Endodermal cell (in vitro differentiated cells): ENCODE data around the gene R3HDM1. TPM values are rescaled to one million over a fixed set of nuclear protein-coding genes. Genes with fewer than 3 reads are reported as not detected.

Source experiments
- DNase-seq: peaks from one replicate; pipeline ENCODE4 v3.0.0-alpha.2; 2017
- H3K27ac ChIP-seq: 2 replicates; pipeline ENCODE4 v1.5.1; 2013; ENCODE audit warnings: mild to moderate bottlenecking, low read depth, low read length, moderate library complexity
- H3K27me3 ChIP-seq: 2 replicates; pipeline ENCODE4 v1.6.1; 2013; ENCODE audit warnings: mild to moderate bottlenecking, low read length, moderate library complexity; ENCODE audit not compliant: insufficient read depth, control insufficient read depth, poor library complexity, severe bottlenecking
- H3K36me3 ChIP-seq: 2 replicates; pipeline ENCODE4 v1.7.0; 2013; ENCODE audit warnings: mild to moderate bottlenecking, low read length, moderate library complexity; ENCODE audit not compliant: control insufficient read depth, insufficient read depth
- H3K4me1 ChIP-seq: one replicate; pipeline ENCODE4 v1.7.0; 2013; ENCODE audit warnings: low read length; ENCODE audit not compliant: control insufficient read depth, insufficient read depth
- H3K4me3 ChIP-seq: 2 replicates; pipeline ENCODE4 v1.5.1; 2013; ENCODE audit warnings: mild to moderate bottlenecking, low read length, moderate library complexity
- H3K9ac ChIP-seq: 2 replicates; pipeline ENCODE4 v1.6.1; 2013; ENCODE audit warnings: mild to moderate bottlenecking, low read length, moderate library complexity; ENCODE audit not compliant: poor library complexity, severe bottlenecking; ENCODE audit errors: extremely low read depth
- H3K9me3 ChIP-seq: 2 replicates; pipeline ENCODE4 v1.6.1; 2013; ENCODE audit warnings: mild to moderate bottlenecking, low read length, moderate library complexity; ENCODE audit not compliant: control insufficient read depth
- H3K27ac Mint-ChIP-seq: 2 replicates; pipeline ENCODE4 v1.8.0; 2020; ENCODE audit warnings: mixed read lengths
- H3K27me3 Mint-ChIP-seq: 2 replicates; pipeline ENCODE4 v1.8.0; 2021; ENCODE audit warnings: mild to moderate bottlenecking, mixed read lengths; ENCODE audit not compliant: insufficient read depth
- H3K36me3 Mint-ChIP-seq: 2 replicates; pipeline ENCODE4 v1.8.0; 2020; ENCODE audit warnings: low read depth, mixed read lengths
- H3K4me1 Mint-ChIP-seq: 2 replicates; pipeline ENCODE4 v1.8.0; 2020; ENCODE audit warnings: mixed read lengths
- H3K4me3 Mint-ChIP-seq: 2 replicates; pipeline ENCODE4 v1.8.0; 2020; ENCODE audit warnings: mild to moderate bottlenecking, moderate library complexity, mixed read lengths
- H3K9me3 Mint-ChIP-seq: 2 replicates; pipeline ENCODE4 v1.8.0; 2020; ENCODE audit warnings: mild to moderate bottlenecking, mixed read lengths
- microRNA-seq: library from miRNA; unstranded; fragments of <30 nt; microRNA quantifications from one replicate; pipeline ENCODE4 v1.2.0, GENCODE V29; 2020; ENCODE audit warnings: borderline microRNAs expressed
- total RNA-seq, 2 donors: library from RNA; stranded (reverse); fragmentation: NEBNext Ultra II Directional in 1 of 2; extraction: Animal tissue kit (Norgen Biotek cat#: 25700) in 1 of 2; gene quantifications; 2 replicates in 1 of 2; 3 replicates in 1 of 2; pipeline ENCODE4 v1.2.1, GENCODE V29; 2021
- TF ChIP-seq, protein P1 (sequence below): fragments of 200-600 bp; sonication (generic); conservative IDR thresholded peaks from 2 replicates; pipeline ENCODE4 v1.5.0; 2021; ENCODE audit warnings: antibody characterized with exemption, mild to moderate bottlenecking

Gene R3HDM1
- total RNA-seq, 2 donors from 2014 or later, result 52.6 to 67.0 TPM

- H3K36me3 ChIP-seq, result peaks cover 91% of the 10 kb centered on the region
- H3K27ac ChIP-seq, result no peak overlapping the region
- peaks cover 83% of the 10 kb centered on the region for H3K36me3 Mint-ChIP-seq
These were observed 242.6 kb downstream of the R3HDM1 start for GRCh38 chr2:135773917-135774316.

More at GRCh38 chr2:135773917-135774316, 242.6 kb downstream of the R3HDM1 start:
- Mint-ChIP-seq H3K4me1 (no peaks in the 10 kb centered on the region), H3K9me3 (no peaks in the 10 kb centered on the region), H3K27ac (no peak overlapping the region), H3K27me3 (no peaks in the 10 kb centered on the region), H3K4me3 (no peak overlapping the region)
- TF ChIP-seq, protein P1, sequence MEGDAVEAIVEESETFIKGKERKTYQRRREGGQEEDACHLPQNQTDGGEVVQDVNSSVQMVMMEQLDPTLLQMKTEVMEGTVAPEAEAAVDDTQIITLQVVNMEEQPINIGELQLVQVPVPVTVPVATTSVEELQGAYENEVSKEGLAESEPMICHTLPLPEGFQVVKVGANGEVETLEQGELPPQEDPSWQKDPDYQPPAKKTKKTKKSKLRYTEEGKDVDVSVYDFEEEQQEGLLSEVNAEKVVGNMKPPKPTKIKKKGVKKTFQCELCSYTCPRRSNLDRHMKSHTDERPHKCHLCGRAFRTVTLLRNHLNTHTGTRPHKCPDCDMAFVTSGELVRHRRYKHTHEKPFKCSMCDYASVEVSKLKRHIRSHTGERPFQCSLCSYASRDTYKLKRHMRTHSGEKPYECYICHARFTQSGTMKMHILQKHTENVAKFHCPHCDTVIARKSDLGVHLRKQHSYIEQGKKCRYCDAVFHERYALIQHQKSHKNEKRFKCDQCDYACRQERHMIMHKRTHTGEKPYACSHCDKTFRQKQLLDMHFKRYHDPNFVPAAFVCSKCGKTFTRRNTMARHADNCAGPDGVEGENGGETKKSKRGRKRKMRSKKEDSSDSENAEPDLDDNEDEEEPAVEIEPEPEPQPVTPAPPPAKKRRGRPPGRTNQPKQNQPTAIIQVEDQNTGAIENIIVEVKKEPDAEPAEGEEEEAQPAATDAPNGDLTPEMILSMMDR, result no peak
- Histone ChIP-seq H3K27me3 (no peaks in the 10 kb centered on the region), H3K9me3 (peaks cover 4% of the 10 kb centered on the region), H3K9ac (no peak overlapping the region), H3K4me3 (no peak overlapping the region), H3K4me1 (no peaks in the 10 kb centered on the region)
- DNase-seq, result no peak

Small RNAs within 50 kb of the gene (microRNA-seq; reads per million reads assigned to microRNA genes)
- gene MIR128-1, result 24.3 reads per million, percentile 58 among the genes with 10 or more reads in this experiment

Other genes with a start within 250 kb of the R3HDM1 start
- gene ZRANB3, start 266 bp upstream of the R3HDM1 start, total RNA-seq, result 10 to 100 TPM; 17.2 to 20.7 TPM
- 10 to 100 TPM; 81.0 to 81.6 TPM for gene UBXN4, start 210.4 kb downstream of the R3HDM1 start, total RNA-seq